NCI-H146 treated with DMSO at 0.1 percent for 48 hours (cell line): ENCODE results near the gene GSTO2.

Source experiments
- DNase-seq: peaks from one replicate; lab custom pipeline; 2025; ENCODE audit not compliant: unreplicated experiment; lab: John Stamatoyannopoulos, UW

GSTO2 gene

GRCh38 chr10:104253606-104254410 is 15.2 kb upstream of the GSTO2 start:
- peak; percentile 43 for DNase-seq

DNA sequence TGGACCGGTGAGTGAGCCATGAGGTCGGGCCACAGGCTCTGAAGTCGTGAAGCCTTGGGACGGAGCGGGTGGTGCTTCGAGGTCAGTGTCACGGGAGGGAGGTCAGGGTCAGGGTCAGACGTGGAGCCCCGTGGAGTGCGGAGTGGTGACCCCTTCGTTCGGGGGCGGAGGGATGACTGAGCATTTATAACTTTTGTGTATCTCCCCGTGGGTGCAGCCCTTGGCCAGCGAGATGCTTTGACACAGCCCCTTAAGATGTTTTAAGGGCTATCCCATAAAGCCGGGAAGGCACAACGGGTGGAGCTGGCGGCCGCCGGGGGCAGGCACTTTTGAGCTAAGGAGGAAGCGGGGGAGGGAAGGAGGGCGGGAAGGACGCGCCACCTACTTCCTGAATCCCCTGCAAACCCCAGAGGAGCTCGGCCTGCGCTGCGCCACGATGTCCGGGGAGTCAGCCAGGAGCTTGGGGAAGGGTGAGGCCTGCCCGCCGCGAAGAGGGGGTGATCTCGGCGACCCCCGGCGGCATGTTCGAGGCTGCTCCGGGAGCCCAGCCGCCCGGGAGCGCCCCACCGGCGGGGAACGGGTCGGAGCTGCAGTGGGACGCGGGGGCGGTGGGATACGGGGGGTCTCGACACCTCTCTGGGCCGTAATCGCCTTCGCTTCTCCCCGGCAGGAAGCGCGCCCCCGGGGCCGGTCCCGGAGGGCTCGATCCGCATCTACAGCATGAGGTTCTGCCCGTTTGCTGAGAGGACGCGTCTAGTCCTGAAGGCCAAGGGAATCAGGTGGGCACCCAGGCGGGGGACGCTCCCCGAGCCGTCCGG is 14.3 kb upstream of the GSTO2 start, which contains the start of gene GSTO1:
GSTO1 (plus strand) TSS at position 400 of the 818 bp plus-strand sequence; CDS start at position 437, 37 bp downstream.
- no peak for DNase-seq

- no peak for DNase-seq
Measured at GRCh38 chr10:104255311-104255981, 13.5 kb upstream of the GSTO2 start.

DNA sequence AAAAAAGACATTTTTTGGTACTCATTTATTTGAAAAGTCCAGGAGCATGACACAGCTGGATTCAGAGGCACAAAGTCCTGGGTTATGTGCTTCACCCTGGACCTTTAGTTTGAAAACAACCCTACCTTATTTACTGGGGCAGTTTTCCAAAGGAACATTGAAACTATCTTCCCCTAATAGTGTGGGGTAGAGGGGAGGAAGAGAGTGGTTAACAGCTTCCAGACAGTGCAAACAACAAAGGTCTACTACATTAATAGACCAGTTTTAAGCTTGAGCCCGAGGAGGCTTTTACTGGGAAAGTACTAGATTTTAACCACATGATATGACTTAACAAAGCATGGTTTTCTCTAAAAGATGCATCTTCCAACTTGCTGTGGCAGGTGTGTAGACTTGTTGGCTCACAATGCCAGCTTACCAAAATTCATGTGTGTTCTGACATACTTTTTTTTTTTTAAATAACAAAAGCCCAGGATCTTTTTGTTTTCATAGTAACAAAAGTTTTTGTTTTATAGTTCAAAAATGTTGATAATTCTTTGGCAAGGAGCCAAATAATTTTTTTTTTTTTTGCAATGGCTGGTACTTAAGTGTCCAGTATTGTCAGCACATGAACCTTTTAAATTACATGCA is 12.5 kb upstream of the GSTO2 start:
- DNase-seq = no peak

DNA sequence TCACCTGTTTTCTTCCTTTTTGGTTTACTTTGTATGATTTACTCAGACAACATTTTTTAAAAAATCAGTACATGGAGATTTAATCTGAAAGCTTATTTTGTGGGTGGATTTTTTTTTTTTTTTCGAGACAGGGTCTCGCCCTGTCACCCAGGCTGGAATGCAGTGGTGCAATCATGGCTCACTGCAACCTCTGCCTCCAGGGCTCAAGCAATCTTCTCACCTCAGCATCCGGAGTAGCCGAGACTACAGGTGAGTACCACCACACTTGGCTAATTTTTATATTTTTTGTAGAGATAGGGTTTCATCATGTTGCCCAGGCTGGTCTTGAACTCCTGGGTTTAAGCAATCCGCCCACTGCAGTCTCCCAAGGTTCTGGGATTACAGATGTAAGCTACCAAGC is 11.7 kb upstream of the GSTO2 start:
- DNase-seq = no peak

DNA sequence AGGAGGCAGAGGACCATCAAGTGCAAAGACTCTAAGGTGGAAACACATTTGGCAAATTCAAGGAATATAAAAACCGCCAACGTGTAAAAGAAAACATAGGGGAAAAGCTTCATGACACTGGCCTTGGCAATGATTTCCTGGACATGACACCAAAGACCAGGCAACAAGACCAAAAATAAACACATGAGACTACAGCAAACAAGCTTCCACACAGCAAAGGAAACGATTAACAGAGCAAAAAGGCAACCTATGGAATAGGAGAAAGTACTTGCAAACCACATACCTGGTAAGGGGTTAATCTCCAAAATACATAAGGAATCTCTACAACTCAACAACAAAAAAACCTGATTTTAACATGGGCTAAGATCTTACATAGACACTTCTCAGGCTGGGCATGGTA is 10.8 kb upstream of the GSTO2 start:
- DNase-seq = no peak

DNA sequence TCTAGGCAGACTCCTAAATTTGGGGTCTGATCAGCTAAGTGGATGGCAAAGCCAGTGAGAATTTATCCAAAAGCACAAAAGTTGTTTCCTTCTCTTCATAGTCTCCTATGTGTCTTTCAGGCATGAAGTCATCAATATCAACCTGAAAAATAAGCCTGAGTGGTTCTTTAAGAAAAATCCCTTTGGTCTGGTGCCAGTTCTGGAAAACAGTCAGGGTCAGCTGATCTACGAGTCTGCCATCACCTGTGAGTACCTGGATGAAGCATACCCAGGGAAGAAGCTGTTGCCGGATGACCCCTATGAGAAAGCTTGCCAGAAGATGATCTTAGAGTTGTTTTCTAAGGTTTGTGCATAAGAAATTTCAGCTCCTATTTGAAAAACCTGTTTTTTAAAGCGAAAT is 9.5 kb upstream of the GSTO2 start:
- no peak for DNase-seq

DNA sequence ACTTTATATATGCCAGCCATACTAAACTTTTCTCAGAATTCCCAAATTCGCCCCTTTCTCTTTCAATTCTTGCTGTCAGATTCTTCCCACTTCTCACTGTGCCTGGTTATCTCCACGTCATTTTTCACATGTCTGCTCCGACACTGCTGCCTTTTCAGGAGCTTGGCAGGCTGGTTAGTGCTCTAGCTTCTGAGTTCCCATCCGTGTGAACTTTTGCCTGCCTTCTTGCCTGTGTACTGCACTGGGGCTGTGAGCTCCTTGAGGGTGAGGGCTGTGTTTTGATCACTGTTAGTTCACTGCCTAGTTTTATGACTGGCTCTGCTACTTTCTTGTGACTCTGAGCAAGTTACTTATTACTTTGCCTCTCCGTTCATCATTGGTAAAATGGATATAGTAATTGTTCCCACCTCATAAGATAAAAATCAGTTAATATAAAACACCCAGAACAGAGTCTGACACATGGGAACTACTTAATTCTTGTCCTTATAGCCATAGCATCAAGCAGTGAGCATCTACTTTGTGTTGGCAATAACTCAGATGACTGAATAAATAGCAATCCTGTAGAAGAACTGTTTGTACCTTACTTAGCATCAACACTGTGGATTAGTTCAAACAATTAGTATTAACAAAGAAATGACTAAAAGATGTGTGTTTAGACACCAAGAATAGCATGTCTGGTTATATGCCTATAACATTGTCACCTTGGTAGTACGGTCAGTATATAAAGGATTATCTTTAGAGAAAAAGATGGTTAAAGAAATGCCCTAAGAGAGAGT is 8.8 kb upstream of the GSTO2 start:
- no peak for DNase-seq

DNA sequence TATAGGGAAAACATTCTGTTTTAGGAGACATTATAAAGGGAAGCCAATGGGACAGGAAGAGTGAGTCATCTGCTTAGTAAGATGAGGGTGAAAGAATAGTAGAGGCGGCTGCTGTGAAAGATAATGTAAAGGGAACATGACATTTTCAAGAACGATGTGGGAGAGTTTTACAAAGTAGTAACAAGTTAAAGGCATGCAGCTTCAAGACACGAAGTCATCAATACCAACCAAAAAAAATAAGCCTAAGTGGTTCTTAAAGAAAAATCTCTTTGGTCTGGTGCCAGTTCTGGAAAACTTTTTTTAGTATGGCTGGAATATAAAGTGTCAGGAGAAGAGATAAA is 8.2 kb upstream of the GSTO2 start:
- DNase-seq = no peak

GRCh38 chr10:104262055-104262454 is 6.9 kb upstream of the GSTO2 start:
- DNase-seq = no peak

DNA sequence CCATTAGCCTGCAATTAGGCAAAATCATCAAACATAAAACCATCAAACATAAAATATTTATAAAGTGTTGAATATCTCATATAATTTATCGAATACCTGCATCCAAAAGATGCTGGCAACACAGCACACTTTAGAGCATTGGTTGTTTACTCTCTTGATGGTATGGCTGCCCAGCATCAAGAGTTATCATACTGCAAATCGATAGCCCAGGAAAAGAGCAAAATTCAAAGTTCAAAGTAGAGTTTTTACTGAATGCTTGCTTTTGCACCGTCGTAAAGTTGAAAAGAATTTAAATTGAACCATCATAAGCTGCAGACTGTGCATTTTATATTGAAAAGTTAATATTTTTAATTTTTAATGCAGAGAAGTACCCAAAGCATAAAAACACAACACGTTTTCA is 4.2 kb upstream of the GSTO2 start:
- no peak for DNase-seq

DNA sequence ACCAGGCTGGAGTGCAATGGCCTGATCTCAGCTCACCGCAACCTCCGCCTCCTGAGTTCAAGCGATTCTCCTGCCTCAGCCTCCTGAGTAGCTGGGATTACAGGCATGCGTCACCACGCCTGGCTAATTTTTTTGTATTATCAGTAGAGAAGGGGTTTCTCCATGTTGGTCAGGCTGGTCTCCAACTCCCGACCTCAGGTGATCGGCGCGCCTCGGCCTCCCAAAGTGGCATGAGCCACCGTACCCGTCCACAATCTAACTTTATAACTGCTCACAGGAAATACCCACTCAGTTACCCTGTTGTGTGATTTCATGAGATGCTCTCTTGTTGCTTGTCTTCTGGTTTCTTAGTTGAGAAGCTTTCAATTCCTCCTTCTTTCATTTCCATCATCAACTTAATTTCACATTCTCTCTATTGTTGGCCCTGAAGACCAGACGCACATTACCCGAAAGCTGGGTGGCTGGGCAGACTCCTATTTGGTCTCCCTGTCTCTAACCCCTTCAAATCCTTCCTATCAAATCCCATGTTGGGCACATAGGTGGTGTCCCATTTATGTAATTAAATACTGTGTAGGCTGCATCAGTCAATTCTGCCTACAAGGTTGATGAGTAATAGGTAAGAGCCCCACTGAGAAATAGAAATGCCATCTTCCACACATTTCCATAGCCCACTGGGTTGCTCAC is 1.1 kb upstream of the GSTO2 start:
- no peak for DNase-seq

DNA sequence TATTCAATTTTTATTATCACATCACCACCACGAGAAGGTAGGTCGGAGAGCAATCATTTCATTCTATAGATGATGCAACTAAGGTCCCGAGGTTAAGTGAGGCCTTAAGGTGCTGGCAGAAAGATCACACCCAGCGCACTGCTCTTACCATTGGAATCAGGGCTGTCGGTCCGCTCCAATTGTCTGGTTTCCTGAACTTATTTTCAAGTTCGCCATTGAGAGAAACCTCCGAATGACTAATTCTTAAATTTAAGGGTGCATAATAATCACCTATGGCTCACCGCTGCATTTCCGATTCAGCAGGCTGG is 625 bp upstream of the GSTO2 start:
- DNase-seq = no peak

- DNase-seq = no peak
Measured at GRCh38 chr10:104273286-104273685, 4.3 kb downstream of the GSTO2 start.

GRCh38 chr10:104273899-104274575 is 5.1 kb downstream of the GSTO2 start:
- DNase-seq = no peak

GRCh38 chr10:104274762-104275721 is 6.1 kb downstream of the GSTO2 start:
- peak; percentile 73 for DNase-seq

- no peak for DNase-seq
Measured at GRCh38 chr10:104276192-104276591, 7.2 kb downstream of the GSTO2 start.

DNA sequence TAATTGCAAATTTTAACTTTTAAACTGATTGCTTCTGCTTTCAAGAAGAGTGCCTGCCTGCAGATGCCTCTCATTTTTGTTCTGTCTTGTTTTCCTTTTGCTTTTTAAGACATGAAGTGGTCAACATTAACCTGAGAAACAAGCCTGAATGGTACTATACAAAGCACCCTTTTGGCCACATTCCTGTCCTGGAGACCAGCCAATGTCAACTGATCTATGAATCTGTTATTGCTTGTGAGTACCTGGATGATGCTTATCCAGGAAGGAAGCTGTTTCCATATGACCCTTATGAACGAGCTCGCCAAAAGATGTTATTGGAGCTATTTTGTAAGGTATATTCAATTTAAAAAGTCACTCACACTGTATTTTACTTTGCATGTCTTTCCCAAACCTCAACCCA is 8.8 kb downstream of the GSTO2 start:
- no peak for DNase-seq
